K562 (cell line): ENCODE results near the gene WDR27.

ENCODE experiments used
- CHD2 ChIP-seq: IDR thresholded peaks from 2 replicates; pipeline ENCODE4 v1.6.1; 2011; ENCODE audit warnings: low read depth, low read length
- CHD4 ChIP-seq: fragments of 200-600 bp; sonication (generic); IDR thresholded peaks from 3 replicates; pipeline ENCODE4 v1.6.1; 2012; ENCODE audit warnings: low read depth, mild to moderate bottlenecking, mixed read lengths, low read length, inconsistent platforms; ENCODE audit not compliant: insufficient read depth, insufficient replicate concordance, poor library complexity, severe bottlenecking
- CTBP1 ChIP-seq: fragments of 450-650 bp; IDR thresholded peaks from 2 replicates; pipeline ENCODE4 v1.6.1; 2016; ENCODE audit warnings: borderline replicate concordance
- KAT7 ChIP-seq: sonication (generic); formaldehyde crosslinking; IDR thresholded peaks from 2 replicates; pipeline ENCODE4 v1.8.0; 2022; ENCODE audit warnings: missing genetic modification reagents, mild to moderate bottlenecking, borderline replicate concordance
- STAT5B ChIP-seq: fragments of 250-450 bp; sonication (Bioruptor Pico); IDR thresholded peaks from 2 replicates; pipeline ENCODE4 v1.8.0; 2021; ENCODE audit warnings: mild to moderate bottlenecking, inconsistent platforms
- ZBTB11 ChIP-seq, 3 experiments: fragments of 200-800 bp in 1 of 3; fragments of 250-450 bp in 1 of 3; fragments of 450-650 bp in 1 of 3; sonication (Bioruptor Pico) in 1 of 3; sonication (Bioruptor generic) in 1 of 3; formaldehyde crosslinking in 1 of 3; IDR thresholded peaks; 2 replicates each; pipeline versions ENCODE4 v1.6.1 to v1.8.0; 2016 to 2022; ENCODE audit warnings: mild to moderate bottlenecking in 2 of 3, missing genetic modification characterization in 2 of 3, missing compliant biosample characterization in 1 of 3, moderate library complexity in 1 of 3

- TF ChIP-seq KAT7 (CRISPR knock-in tag) (no peak), CHD2 (no peak), STAT5B (CRISPR knock-in tag) (no peak), CHD4 (no peak), CTBP1 (no peak), ZBTB11 (CRISPR knock-in tag; IDR thresholded peaks at IDR 0.05) (no peak)
Observed at GRCh38 chr6:169709293-169709692, 7.5 kb upstream of the WDR27 start.
